HG02798 (cell line): ENCODE measurements around the gene CPSF3.

Experiments
- ATAC-seq: cut with Tn5 transposase; IDR thresholded peaks from one replicate; pipeline ENCODE4 v1.9.1; 2021; ENCODE audit warnings: mild to moderate bottlenecking; ENCODE audit not compliant: unreplicated experiment, poor library complexity

Gene CPSF3

GRCh38 chr2:9423100-9423921 is at the start of gene CPSF3, which contains the start of gene ITGB1BP1:
TSS of gene CPSF3 (plus strand) at chr2:9423654. CDS start at chr2:9423774, 120 bp downstream.
TSS of gene ITGB1BP1 (minus strand) at chr2:9423528. CDS start at chr2:9418697, 4,831 bp downstream.
- ATAC-seq: peak; percentile 86

- no peak for ATAC-seq
Observed at GRCh38 chr2:9374071-9374730, 49.3 kb upstream of the CPSF3 start.

- no peak for ATAC-seq
Observed at GRCh38 chr2:9375857-9376428, 47.5 kb upstream of the CPSF3 start.

GRCh38 chr2:9377461-9378097 is 45.9 kb upstream of the CPSF3 start:
- ATAC-seq: no peak

- no peak for ATAC-seq
Observed at GRCh38 chr2:9378433-9379390, 44.7 kb upstream of the CPSF3 start.

GRCh38 chr2:9379391-9379755 is 44.1 kb upstream of the CPSF3 start:
- ATAC-seq: no peak

GRCh38 chr2:9380702-9381628 is 42.5 kb upstream of the CPSF3 start:
- ATAC-seq: no peak

- ATAC-seq: no peak
Observed at GRCh38 chr2:9382604-9383235, 40.7 kb upstream of the CPSF3 start.

GRCh38 chr2:9384521-9384920 is 38.9 kb upstream of the CPSF3 start:
- no peak for ATAC-seq

GRCh38 chr2:9385841-9386240 is 37.6 kb upstream of the CPSF3 start:
- no peak for ATAC-seq

- ATAC-seq: no peak
Observed at GRCh38 chr2:9388199-9388681, 35.2 kb upstream of the CPSF3 start.

GRCh38 chr2:9388950-9389911 is 34.2 kb upstream of the CPSF3 start:
- no peak for ATAC-seq

- no peak for ATAC-seq
Observed at GRCh38 chr2:9390151-9390850, 33.2 kb upstream of the CPSF3 start.

GRCh38 chr2:9390991-9391390 is 32.5 kb upstream of the CPSF3 start:
- ATAC-seq: no peak

- ATAC-seq: no peak
Observed at GRCh38 chr2:9391961-9392720, 31.3 kb upstream of the CPSF3 start.
